ENCODE measurements around the gene PRUNE2.

DNA sequence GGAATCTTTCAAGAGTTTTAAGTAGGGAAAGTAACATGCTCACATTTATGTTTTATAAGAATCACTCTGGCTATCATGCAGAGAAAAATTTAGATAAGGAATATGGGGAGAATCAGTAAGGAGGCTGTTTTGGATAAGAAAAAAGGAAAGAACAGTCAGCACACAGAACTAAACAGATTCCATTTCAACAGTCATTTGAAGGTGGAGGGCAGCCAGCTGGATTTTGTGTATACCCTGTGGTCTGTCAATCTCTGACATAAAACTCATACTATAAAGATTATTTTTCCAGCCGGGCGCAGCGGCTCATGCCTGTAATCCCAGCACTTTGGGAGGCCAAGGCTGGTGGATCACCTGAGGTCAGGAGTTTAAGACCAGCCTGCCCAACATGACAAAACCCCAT lies 77.5 kb downstream of the PRUNE2 start:
- TF ChIP-seq, protein P1, sequence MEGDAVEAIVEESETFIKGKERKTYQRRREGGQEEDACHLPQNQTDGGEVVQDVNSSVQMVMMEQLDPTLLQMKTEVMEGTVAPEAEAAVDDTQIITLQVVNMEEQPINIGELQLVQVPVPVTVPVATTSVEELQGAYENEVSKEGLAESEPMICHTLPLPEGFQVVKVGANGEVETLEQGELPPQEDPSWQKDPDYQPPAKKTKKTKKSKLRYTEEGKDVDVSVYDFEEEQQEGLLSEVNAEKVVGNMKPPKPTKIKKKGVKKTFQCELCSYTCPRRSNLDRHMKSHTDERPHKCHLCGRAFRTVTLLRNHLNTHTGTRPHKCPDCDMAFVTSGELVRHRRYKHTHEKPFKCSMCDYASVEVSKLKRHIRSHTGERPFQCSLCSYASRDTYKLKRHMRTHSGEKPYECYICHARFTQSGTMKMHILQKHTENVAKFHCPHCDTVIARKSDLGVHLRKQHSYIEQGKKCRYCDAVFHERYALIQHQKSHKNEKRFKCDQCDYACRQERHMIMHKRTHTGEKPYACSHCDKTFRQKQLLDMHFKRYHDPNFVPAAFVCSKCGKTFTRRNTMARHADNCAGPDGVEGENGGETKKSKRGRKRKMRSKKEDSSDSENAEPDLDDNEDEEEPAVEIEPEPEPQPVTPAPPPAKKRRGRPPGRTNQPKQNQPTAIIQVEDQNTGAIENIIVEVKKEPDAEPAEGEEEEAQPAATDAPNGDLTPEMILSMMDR (IDR thresholded peaks at IDR 0.05 in 2 of 3, conservative IDR thresholded peaks at IDR 0.05 in 1 of 3; ENCODE audit: borderline replicate concordance in 1 of 3, insufficient read depth in 1 of 3, low read depth in 2 of 3, low read length in 2 of 3): no peak
- TF ChIP-seq POLR2AphosphoS5 (IDR thresholded peaks at IDR 0.05; ENCODE audit: low read depth, low read length) (no peak), EZH2 (IDR thresholded peaks at IDR 0.05) (no peak), ELF1 (IDR thresholded peaks at IDR 0.05; ENCODE audit: borderline replicate concordance, low read depth) (no peak), RAD21 (IDR thresholded peaks at IDR 0.05; ENCODE audit: low read depth) (no peak)
- TF ChIP-seq, protein P2, sequence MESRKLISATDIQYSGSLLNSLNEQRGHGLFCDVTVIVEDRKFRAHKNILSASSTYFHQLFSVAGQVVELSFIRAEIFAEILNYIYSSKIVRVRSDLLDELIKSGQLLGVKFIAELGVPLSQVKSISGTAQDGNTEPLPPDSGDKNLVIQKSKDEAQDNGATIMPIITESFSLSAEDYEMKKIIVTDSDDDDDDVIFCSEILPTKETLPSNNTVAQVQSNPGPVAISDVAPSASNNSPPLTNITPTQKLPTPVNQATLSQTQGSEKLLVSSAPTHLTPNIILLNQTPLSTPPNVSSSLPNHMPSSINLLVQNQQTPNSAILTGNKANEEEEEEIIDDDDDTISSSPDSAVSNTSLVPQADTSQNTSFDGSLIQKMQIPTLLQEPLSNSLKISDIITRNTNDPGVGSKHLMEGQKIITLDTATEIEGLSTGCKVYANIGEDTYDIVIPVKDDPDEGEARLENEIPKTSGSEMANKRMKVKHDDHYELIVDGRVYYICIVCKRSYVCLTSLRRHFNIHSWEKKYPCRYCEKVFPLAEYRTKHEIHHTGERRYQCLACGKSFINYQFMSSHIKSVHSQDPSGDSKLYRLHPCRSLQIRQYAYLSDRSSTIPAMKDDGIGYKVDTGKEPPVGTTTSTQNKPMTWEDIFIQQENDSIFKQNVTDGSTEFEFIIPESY (IDR thresholded peaks at IDR 0.05; ENCODE audit: extremely low read depth, insufficient replicate concordance, low read length): no peak

Measured in HCT116 (cell line).